NCI-H510A (cell line): ENCODE results near the gene FUT7.
"Not testable (repeated sequence)": the region's sequence is repeated elsewhere in the genome, so short reads cannot be mapped to it uniquely, and the experiment has no call there.

Experiments
- DNase-seq: peaks from one replicate; lab custom pipeline; 2025; lab: John Stamatoyannopoulos, UW

Gene FUT7

GRCh38 chr9:137033481-137033880 is 1.6 kb upstream of the FUT7 start:
- DNase-seq, result not testable (repeated sequence)

- DNase-seq, result no peak
Measured at GRCh38 chr9:137032858-137033257, 970 bp upstream of the FUT7 start.

GRCh38 chr9:137030538-137031527 is 1.1 kb downstream of the FUT7 start:
- no peak for DNase-seq

GRCh38 chr9:137030006-137030405 is 1.9 kb downstream of the FUT7 start:
- no peak for DNase-seq

GRCh38 chr9:137029058-137029936 is 2.6 kb downstream of the FUT7 start:
- no peak for DNase-seq

GRCh38 chr9:137028263-137029057 is 3.4 kb downstream of the FUT7 start:
- peak; percentile 65 for DNase-seq

- DNase-seq, result no peak
Measured at GRCh38 chr9:137027369-137028262, 4.3 kb downstream of the FUT7 start, which contains the start of gene ABCA2. TSS of gene ABCA2 (minus strand) at chr9:137028237. CDS start at chr9:137028140, 97 bp downstream.

GRCh38 chr9:137026828-137027227 is 5.1 kb downstream of the FUT7 start:
- no peak for DNase-seq

- DNase-seq, result no peak
Measured at GRCh38 chr9:137026384-137026783, 5.5 kb downstream of the FUT7 start.

- peak; percentile 96 for DNase-seq
Measured at GRCh38 chr9:137025517-137025966, 6.3 kb downstream of the FUT7 start.

GRCh38 chr9:137023583-137023991 is 8.3 kb downstream of the FUT7 start:
- no peak for DNase-seq

- no peak for DNase-seq
Measured at GRCh38 chr9:137023157-137023556, 8.7 kb downstream of the FUT7 start.

- no peak for DNase-seq
Measured at GRCh38 chr9:137022662-137023008, 9.3 kb downstream of the FUT7 start.

- DNase-seq, result no peak
Measured at GRCh38 chr9:137021979-137022661, 9.8 kb downstream of the FUT7 start.

- DNase-seq, result no peak
Measured at GRCh38 chr9:137021568-137021978, 10.3 kb downstream of the FUT7 start.

GRCh38 chr9:137020771-137021567 is 10.9 kb downstream of the FUT7 start:
- no peak for DNase-seq

- no peak for DNase-seq
Measured at GRCh38 chr9:137019891-137020683, 11.8 kb downstream of the FUT7 start.
